Measurements from ENCODE around the gene SSH3.

DNA sequence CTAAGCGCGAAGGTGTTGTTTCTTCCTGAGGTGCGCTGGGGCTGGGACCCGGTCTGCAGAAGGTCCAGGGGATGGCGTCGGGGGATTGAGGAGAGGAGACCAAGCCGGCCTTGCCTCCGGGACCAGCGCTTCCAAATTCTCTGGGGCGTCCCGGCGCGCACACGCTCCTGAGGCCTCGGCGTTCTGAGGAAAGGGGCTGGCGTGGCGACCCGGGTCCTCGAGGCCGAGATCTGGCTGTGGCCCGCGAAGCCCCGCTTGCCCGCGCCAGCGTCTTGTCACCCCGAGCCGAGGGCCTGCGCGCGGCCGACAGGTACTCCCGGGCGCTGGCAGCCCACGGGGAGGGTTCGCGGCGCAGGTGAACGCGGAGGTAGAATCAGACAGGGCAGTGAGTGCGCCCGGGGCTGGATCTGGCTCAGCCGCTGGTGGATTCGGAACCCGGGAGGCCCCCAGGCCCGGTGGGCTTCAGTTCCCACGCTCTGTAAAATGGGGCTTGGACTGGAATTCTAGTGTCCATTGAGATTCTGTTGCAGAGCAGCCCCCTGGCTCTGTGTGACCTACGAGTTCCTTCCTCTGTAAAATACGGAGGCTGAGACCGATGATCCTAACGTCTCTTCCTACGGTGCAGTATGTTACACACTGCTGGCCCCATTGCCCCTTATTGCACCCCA lies 14.7 kb downstream of the SSH3 start:
- TF ChIP-seq RARB (CRISPR knock-in tag; IDR thresholded peaks at IDR 0.05) (no peak), ZFP3 (CRISPR knock-in tag; IDR thresholded peaks at IDR 0.05) (no peak), ZFP30 (CRISPR knock-in tag; IDR thresholded peaks at IDR 0.05) (no peak), TCF4 (CRISPR knock-in tag; IDR thresholded peaks at IDR 0.05; ENCODE audit: borderline replicate concordance) (no peak), ZC3H10 (CRISPR knock-in tag; IDR thresholded peaks at IDR 0.05) (no peak)
- TF ChIP-seq, protein P1, sequence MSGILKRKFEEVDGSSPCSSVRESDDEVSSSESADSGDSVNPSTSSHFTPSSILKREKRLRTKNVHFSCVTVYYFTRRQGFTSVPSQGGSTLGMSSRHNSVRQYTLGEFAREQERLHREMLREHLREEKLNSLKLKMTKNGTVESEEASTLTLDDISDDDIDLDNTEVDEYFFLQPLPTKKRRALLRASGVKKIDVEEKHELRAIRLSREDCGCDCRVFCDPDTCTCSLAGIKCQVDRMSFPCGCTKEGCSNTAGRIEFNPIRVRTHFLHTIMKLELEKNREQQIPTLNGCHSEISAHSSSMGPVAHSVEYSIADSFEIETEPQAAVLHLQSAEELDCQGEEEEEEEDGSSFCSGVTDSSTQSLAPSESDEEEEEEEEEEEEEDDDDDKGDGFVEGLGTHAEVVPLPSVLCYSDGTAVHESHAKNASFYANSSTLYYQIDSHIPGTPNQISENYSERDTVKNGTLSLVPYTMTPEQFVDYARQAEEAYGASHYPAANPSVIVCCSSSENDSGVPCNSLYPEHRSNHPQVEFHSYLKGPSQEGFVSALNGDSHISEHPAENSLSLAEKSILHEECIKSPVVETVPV (CRISPR knock-in tag; IDR thresholded peaks at IDR 0.05) = no peak
- TF ChIP-seq, protein P2, sequence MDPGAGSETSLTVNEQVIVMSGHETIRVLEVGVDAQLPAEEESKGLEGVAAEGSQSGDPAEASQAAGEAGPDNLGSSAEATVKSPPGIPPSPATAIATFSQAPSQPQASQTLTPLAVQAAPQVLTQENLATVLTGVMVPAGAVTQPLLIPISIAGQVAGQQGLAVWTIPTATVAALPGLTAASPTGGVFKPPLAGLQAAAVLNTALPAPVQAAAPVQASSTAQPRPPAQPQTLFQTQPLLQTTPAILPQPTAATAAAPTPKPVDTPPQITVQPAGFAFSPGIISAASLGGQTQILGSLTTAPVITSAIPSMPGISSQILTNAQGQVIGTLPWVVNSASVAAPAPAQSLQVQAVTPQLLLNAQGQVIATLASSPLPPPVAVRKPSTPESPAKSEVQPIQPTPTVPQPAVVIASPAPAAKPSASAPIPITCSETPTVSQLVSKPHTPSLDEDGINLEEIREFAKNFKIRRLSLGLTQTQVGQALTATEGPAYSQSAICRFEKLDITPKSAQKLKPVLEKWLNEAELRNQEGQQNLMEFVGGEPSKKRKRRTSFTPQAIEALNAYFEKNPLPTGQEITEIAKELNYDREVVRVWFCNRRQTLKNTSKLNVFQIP (CRISPR knock-in tag; IDR thresholded peaks at IDR 0.05; ENCODE audit: borderline replicate concordance, low read depth) = no peak
